GM21526 (cell line): ENCODE measurements around the gene PLPP3.

Experiments used
- ATAC-seq: cut with Tn5 transposase; IDR thresholded peaks from one replicate; pipeline ENCODE4 v1.9.1; 2021; ENCODE audit warnings: moderate library complexity; ENCODE audit not compliant: unreplicated experiment, low FRiP score

PLPP3 gene

GRCh38 chr1:56505792-56506743, 73.3 kb downstream of the PLPP3 start:
- ATAC-seq: no peak

DNA sequence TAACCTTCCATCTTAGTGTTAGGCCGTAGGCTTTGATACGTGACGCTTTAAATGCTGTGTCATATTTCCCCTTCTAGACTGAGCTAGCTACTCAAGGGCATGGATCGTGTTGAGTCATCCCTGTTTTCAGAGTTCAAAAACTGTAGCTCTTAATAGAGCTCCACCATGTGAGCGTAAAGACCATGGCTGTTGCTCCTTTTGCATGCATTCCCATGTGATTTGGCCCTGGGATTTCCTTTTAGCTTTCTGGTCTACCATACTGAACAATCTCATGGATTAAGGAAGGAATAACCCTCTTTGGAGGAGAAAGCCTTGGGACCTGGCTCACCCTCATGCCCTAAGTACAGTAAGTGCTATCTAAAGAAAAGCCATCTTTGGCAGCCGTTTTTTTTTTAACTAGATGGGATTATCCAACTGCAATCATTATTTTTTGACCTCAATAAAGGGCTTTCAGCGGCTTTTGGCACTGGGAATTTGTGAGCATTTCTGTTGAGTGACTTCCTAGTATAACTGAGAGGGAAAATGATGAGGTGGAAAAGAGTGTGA, 76.6 kb downstream of the PLPP3 start:
- ATAC-seq: no peak

- ATAC-seq: no peak
These were observed 77.5 kb downstream of the PLPP3 start for GRCh38 chr1:56501888-56502287.

DNA sequence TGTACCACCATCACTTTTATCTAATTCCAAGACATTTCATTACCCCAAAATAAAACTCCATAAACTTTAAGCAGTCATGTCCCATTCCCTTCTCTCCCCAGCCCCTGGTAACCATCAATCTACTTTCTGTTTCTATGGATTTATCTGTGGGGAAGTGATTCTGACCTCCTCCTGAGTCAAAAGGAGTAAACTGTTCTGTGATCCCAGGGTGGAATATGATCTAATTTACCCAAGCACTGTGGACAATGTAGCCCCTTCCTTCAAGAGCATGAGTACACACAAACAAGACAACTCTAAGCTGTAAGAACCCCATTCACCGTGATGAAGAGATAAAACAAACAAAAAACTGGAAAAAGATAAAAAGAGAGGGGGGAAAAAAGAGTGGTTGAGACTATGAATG, 77.9 kb downstream of the PLPP3 start:
- ATAC-seq: no peak

- ATAC-seq: no peak
These were observed 82.3 kb downstream of the PLPP3 start for GRCh38 chr1:56496821-56497772.

GRCh38 chr1:56496158-56496557, 83.2 kb downstream of the PLPP3 start:
- ATAC-seq: no peak

DNA sequence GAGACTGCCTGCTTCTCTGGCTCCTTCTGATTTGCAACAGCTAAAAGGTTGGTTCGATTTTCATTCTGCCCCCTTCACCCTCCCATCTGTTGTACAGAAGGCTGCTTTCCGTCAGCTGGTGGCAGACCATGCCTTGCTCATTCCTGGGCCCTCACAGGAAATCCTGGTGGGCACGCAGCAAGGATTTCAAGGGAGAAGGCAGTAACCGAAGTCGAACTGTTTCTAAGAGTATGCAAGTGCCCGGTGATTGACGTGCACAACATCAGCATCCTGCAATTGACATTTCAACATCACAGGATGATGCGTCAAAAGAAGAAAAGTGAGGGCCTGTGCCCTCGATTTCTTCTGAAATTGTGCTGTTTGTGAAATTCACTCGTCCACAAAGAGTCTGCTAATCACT, 83.8 kb downstream of the PLPP3 start:
- no peak for ATAC-seq

GRCh38 chr1:56494306-56494705, 85.1 kb downstream of the PLPP3 start:
- ATAC-seq: no peak

DNA sequence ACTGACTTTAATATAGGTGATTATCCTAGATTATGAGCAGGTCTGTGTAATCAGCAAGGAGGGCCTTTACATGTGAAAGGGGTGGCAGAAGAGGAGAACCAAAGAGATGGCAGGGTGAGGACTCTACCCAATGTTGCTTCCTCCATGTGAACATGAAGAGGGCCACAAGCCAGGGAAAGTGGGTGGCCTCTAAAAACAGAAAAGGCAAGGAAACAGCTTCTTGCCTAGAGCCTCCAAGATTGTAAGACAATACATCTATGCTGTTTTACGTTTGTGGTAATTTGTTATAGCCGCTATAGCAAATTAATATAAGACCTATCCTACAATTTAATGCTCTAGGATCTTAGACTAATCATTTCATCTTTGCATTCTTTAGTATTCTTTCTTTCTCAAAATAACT, 85.5 kb downstream of the PLPP3 start:
- ATAC-seq: no peak

GRCh38 chr1:56491441-56491840, 87.9 kb downstream of the PLPP3 start:
- ATAC-seq: no peak

DNA sequence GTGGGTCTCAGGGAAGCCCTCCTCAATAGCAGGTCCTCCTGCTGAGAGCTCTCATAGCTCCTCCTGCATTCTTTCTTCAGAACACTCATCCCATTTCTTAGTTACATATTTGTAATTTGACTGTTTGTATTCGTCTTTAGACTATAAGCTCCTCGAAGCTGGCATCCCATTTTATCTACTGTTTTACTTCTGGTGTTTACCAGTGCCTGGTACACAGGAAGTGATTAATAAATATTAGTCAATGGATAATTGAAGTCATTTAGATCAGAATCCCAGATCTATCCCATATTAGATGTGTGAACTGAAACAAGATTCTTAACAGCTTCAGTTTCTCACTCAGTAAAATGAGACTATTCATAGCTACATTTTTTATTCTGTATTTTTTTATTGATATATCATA, 88.7 kb downstream of the PLPP3 start:
- no peak for ATAC-seq

GRCh38 chr1:56489695-56490094, 89.7 kb downstream of the PLPP3 start:
- no peak for ATAC-seq

GRCh38 chr1:56484695-56485094, 94.7 kb downstream of the PLPP3 start:
- no peak for ATAC-seq

- ATAC-seq: no peak
These were observed 96.3 kb downstream of the PLPP3 start for GRCh38 chr1:56483104-56483503.

DNA sequence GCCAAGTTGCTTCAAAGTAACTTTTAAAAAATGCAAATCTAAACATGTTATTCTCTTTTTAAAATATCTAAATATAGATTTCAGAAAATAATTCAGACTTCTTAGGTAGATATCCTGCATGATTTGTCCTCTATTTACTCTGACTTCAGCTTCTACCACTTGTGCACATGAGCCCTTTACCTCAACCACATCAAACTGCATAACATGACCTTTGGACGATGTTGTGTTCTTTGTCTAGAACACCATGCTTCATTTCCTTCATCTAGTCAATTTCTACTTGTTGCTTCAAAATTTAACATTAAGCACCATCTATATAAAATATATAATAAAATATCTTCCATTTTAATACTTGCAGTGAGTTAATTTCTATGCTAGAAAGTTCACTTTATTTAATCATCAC, 96.9 kb downstream of the PLPP3 start:
- no peak for ATAC-seq

DNA sequence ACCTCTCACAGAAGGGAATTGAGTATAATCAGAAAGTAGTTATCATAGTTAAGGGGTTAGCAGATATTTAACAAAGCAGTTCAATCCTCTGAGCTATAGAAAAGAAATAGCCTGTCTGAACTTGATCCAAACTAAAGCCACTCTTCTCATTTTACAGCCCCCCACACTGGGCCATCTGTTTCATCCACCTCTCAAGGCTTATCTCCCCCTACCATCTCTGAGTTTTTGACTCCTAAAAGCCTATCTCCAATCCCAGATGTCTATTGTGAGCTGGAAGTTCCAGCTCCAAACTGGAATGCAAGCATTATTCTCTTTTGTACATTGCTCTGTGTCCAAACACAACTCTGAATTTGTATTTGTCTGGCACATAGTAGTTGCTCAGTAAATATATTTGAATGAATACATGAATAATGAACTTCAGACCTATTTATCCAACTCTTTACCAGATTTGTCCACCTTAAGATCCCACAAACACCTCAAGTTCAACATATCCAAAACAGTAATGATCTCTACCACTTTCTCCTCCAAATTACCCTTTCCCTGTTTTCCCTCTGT, 98.1 kb downstream of the PLPP3 start:
- no peak for ATAC-seq

DNA sequence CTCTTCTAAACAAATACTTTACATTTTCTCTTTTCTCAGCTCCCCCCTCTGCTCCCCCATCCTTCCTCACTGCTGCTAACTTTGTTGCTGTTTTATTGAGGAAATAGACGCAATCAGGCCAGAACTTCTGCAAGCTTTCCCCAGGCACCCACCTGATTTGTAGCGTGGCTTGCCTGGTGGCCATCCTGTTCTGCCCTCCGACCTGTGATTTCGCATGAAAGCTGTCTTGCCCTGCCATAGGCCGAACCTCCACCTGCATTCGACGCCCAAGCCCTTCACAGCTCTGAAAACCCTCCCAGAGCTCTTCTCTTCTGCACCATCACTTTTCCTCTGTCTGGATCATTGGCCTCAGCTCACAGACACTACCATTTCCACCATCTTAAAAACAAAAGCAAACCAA, 100.6 kb downstream of the PLPP3 start:
- no peak for ATAC-seq

GRCh38 chr1:56477164-56478111, 101.9 kb downstream of the PLPP3 start:
- ATAC-seq: no peak

DNA sequence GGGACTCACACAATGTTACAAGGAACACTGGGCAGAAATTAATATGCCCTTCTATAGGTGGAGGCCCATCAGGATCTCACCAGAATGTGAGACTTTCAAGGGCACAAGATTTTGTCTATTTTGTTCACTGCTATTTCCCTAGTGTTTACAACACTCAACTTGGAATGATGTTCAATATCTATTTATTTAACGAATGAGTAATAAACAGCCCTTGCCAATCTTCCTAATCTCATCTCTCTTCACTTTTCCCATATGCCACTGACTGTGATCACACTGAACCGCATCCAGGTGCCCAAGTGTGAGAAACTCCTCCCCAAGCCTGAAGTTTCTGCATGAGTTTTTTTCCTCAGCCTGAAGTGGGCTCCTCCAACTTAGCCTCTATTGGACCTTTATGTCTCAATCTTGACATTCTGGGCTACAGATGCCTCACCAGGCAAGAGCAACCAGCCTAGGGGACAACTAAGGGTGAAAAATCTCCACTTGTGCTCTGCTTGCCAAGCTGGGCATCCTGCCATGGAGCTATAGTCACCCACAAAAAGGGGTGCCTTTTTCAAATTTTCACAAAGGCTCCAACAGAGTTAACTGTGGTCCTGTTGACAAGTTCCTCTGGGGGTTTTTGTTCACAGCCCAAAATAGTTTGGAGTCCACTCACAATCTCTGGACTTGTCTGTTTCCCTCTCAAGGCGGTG, 105.6 kb downstream of the PLPP3 start:
- ATAC-seq: no peak
